Smooth muscle cell (in vitro differentiated cells): Measurements from ENCODE around the gene RALY. TPM values are rescaled to one million over a fixed set of nuclear protein-coding genes. Genes with fewer than 3 reads are reported as not detected.

Source experiments
- DNase-seq: peaks from one replicate; lab custom pipeline; 2025; ENCODE audit not compliant: unreplicated experiment; lab: John Stamatoyannopoulos, UW
- H2AFZ ChIP-seq: fragments of 200-600 bp; sonication (generic); 2 replicates; pipeline ENCODE4 v1.6.0; 2016; ENCODE audit warnings: antibody characterized with exemption, low read depth, mild to moderate bottlenecking
- H3F3A ChIP-seq: fragments of 200-600 bp; sonication (generic); 2 replicates; pipeline ENCODE4 v1.6.0; 2017; ENCODE audit warnings: antibody characterized with exemption, low read depth
- H3K27ac ChIP-seq: fragments of 200-600 bp; sonication (generic); 2 replicates; pipeline ENCODE4 v1.5.1; 2016; ENCODE audit warnings: low read depth, mild to moderate bottlenecking
- H3K27me3 ChIP-seq: fragments of 200-600 bp; sonication (generic); 2 replicates; pipeline ENCODE4 v1.6.1; 2016; ENCODE audit warnings: low read depth, mild to moderate bottlenecking
- H3K36me3 ChIP-seq: fragments of 200-600 bp; sonication (generic); 2 replicates; pipeline ENCODE4 v1.5.1; 2016; ENCODE audit warnings: low read depth
- H3K4me1 ChIP-seq: fragments of 200-600 bp; sonication (generic); 2 replicates; pipeline ENCODE4 v1.5.1; 2016; ENCODE audit warnings: low read depth
- H3K4me2 ChIP-seq: fragments of 200-600 bp; sonication (generic); 2 replicates; pipeline ENCODE4 v1.6.0; 2016; ENCODE audit warnings: mild to moderate bottlenecking
- H3K4me3 ChIP-seq: fragments of 200-600 bp; sonication (generic); 2 replicates; pipeline ENCODE4 v1.5.1; 2016; ENCODE audit warnings: mild to moderate bottlenecking
- H3K79me2 ChIP-seq: fragments of 200-600 bp; sonication (generic); 2 replicates; pipeline ENCODE4 v1.6.0; 2016; ENCODE audit warnings: low read depth, mild to moderate bottlenecking
- H3K9ac ChIP-seq: fragments of 200-600 bp; sonication (generic); 2 replicates; pipeline ENCODE4 v1.6.0; 2016; ENCODE audit warnings: low read depth
- H3K9me3 ChIP-seq: fragments of 200-600 bp; sonication (generic); replicated peaks from 2 replicates; pipeline ENCODE4 v1.5.1; 2016; ENCODE audit warnings: low read depth
- H4K20me1 ChIP-seq: fragments of 200-600 bp; sonication (generic); 2 replicates; pipeline ENCODE4 v1.6.0; 2016; ENCODE audit warnings: low read depth
- WGBS: methylation state at CpG from one replicate; pipeline ENCODE4 v1.1.7; 2016; ENCODE audit warnings: low lambda C conversion rate; 5-methylcytosine and 5-hydroxymethylcytosine counted together
- polyA plus RNA-seq: library from polyadenylated mRNA; unstranded; fragments of >200 nt; fragmentation: Nextera tagmentation; extraction: Ambion mirVana; gene quantifications from 2 replicates; pipeline ENCODE4 v1.2.1, GENCODE V29; 2016
- total RNA-seq: library from RNA; depleted of rRNA; stranded (reverse); fragments of >200 nt; gene quantifications from 2 replicates; pipeline ENCODE4 v1.2.3, GENCODE V29; 2014
- TF ChIP-seq, protein P1 (sequence below): fragments of 200-600 bp; sonication (generic); IDR thresholded peaks from 2 replicates; pipeline ENCODE4 v1.5.1; 2017; ENCODE audit warnings: borderline replicate concordance, mild to moderate bottlenecking, antibody characterized with exemption; ENCODE audit not compliant: insufficient read depth, poor library complexity, severe bottlenecking

Gene RALY
- total and polyA plus RNA-seq, 2 experiments from 2014 or later: 99.7 to 218 TPM

DNA sequence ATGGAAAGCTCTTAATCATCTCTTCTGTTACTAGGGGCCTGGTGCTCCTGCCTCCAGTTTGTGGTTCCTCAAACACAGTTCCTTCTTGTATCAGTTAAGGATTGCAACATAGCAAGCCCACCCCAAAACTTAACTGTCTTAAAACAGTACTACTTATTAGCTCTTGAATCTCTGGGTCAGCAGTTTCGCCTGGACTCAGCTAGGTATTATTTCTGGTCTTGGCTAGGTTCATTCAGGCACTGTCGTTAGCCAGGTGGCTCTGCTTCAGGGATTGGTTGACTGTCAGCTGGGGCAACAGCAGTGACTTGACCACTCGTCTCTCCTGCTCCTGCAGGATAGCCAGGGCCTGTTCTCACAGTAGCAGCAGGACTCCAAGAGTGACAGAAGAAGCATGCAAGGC, 30.0 kb upstream of the RALY start:
- H3F3A ChIP-seq: no peaks in the 10 kb centered on the region
- H3K4me3 ChIP-seq: no peak overlapping the region
- H3K4me2 ChIP-seq: no peak overlapping the region
- H3K27ac ChIP-seq: no peak overlapping the region
- no peak overlapping the region for H2AFZ ChIP-seq
- no peak for DNase-seq
- TF ChIP-seq, protein P1, sequence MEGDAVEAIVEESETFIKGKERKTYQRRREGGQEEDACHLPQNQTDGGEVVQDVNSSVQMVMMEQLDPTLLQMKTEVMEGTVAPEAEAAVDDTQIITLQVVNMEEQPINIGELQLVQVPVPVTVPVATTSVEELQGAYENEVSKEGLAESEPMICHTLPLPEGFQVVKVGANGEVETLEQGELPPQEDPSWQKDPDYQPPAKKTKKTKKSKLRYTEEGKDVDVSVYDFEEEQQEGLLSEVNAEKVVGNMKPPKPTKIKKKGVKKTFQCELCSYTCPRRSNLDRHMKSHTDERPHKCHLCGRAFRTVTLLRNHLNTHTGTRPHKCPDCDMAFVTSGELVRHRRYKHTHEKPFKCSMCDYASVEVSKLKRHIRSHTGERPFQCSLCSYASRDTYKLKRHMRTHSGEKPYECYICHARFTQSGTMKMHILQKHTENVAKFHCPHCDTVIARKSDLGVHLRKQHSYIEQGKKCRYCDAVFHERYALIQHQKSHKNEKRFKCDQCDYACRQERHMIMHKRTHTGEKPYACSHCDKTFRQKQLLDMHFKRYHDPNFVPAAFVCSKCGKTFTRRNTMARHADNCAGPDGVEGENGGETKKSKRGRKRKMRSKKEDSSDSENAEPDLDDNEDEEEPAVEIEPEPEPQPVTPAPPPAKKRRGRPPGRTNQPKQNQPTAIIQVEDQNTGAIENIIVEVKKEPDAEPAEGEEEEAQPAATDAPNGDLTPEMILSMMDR: no peak
- no peaks in the 10 kb centered on the region for H3K36me3 ChIP-seq
- H3K9me3 ChIP-seq: no peaks in the 10 kb centered on the region
- no peak overlapping the region for H3K9ac ChIP-seq
- no peaks in the 10 kb centered on the region for H3K79me2 ChIP-seq
- no peaks in the 10 kb centered on the region for H3K27me3 ChIP-seq
- no peaks in the 10 kb centered on the region for H3K4me1 ChIP-seq
- WGBS: 72% methylated on average over 3 of the region's 3 CpGs
- no peaks in the 10 kb centered on the region for H4K20me1 ChIP-seq

DNA sequence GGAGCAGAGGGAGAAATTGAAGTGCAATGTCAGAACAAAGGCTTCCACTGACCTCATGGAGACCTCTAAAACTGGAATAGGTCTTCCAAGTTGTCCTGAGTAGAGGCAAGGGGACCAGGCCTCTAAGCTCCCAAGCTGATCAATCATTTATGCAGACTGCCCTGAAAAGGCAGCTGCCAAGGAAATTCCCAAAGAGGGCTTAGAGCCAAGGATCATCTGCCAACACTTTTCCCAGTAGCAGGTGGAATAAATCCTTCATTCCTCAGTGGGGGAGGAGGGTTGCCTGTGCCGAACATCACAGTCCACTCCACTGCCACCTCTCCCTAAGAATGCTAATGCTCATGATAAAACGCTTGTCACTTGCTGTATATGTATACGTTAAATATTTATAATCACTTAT, 29.3 kb upstream of the RALY start:
- Histone ChIP-seq H3F3A (no peaks in the 10 kb centered on the region), H3K9me3 (no peaks in the 10 kb centered on the region), H3K4me3 (no peak overlapping the region), H3K4me2 (no peak overlapping the region), H2AFZ (no peak overlapping the region), H3K27me3 (no peaks in the 10 kb centered on the region), H3K4me1 (no peaks in the 10 kb centered on the region), H4K20me1 (no peaks in the 10 kb centered on the region), H3K9ac (no peak overlapping the region), H3K36me3 (no peaks in the 10 kb centered on the region), H3K27ac (no peak overlapping the region), H3K79me2 (no peaks in the 10 kb centered on the region)
- WGBS: 97% methylated on average over 3 of the region's 3 CpGs
- DNase-seq: no peak
- TF ChIP-seq, protein P1: no peak

DNA sequence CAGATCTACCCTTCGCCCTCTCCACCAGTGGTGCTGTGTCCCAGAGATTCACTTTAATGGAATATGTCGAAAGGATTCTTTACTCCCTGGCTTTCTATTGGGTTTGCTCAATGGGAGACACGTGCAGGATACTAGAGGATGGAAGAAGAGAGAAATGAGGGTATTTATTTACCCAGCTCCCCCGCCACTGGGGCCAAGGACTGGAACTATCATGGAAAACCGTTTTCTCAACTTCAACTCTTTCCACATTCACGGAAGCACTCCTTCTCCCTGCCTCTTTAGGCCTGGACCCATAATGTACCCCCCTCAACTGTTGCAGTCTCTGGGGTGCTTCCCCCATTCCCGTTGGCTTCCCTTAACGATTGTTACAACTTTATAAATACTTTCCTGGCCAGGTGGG, 26.6 kb upstream of the RALY start:
- no peak overlapping the region for H3K9ac ChIP-seq
- H3K4me3 ChIP-seq: no peak overlapping the region
- H3K27me3 ChIP-seq: no peaks in the 10 kb centered on the region
- H3K79me2 ChIP-seq: no peaks in the 10 kb centered on the region
- no peaks in the 10 kb centered on the region for H3F3A ChIP-seq
- no peak overlapping the region for H2AFZ ChIP-seq
- no peaks in the 10 kb centered on the region for H3K4me1 ChIP-seq
- no peaks in the 10 kb centered on the region for H3K36me3 ChIP-seq
- WGBS: 92% methylated on average over 8 of the region's 8 CpGs
- DNase-seq: no peak
- no peaks in the 10 kb centered on the region for H4K20me1 ChIP-seq
- TF ChIP-seq, protein P1: no peak
- no peaks in the 10 kb centered on the region for H3K9me3 ChIP-seq
- H3K4me2 ChIP-seq: no peak overlapping the region
- no peak overlapping the region for H3K27ac ChIP-seq

DNA sequence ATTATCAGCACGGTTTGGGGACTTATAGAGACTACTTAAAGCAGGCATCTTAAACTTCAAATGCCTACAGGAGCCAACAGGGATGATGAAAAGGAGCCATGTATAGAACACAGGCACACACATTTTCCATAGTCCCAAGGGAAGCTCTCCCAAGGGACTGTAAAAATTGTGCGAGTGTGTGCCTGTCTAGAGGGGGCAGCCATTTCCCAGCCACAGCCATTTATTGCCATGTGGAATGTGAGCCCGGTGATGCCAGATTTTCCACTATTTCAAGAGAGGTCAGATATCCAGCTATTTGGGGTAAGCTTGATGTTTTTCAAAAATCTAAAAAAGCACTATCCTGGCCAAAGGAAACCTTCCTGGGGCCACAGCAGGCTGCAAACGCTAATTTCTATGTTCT, 24.1 kb upstream of the RALY start:
- TF ChIP-seq, protein P1: no peak
- H3K27ac ChIP-seq: no peak overlapping the region
- no peak overlapping the region for H3K9ac ChIP-seq
- no peaks in the 10 kb centered on the region for H3K4me1 ChIP-seq
- H4K20me1 ChIP-seq: no peaks in the 10 kb centered on the region
- H3K79me2 ChIP-seq: no peaks in the 10 kb centered on the region
- 78% methylated on average over 4 of the region's 4 CpGs for WGBS
- no peaks in the 10 kb centered on the region for H3K36me3 ChIP-seq
- no peak overlapping the region for H2AFZ ChIP-seq
- no peaks in the 10 kb centered on the region for H3K27me3 ChIP-seq
- H3K9me3 ChIP-seq: no peaks in the 10 kb centered on the region
- no peaks in the 10 kb centered on the region for H3F3A ChIP-seq
- no peak overlapping the region for H3K4me3 ChIP-seq
- no peak for DNase-seq
- H3K4me2 ChIP-seq: no peak overlapping the region
